ENCODE data around the gene GBP7. TPM values are rescaled to one million over a fixed set of nuclear protein-coding genes. Genes with fewer than 3 reads are reported as not detected.

Gene GBP7
- total RNA-seq, 2 donors from 2014 or later: 0.21 TPM; not detected in 1

GRCh38 chr1:89206373-89206772 is 30.6 kb upstream of the GBP7 start:
- Histone ChIP-seq H3K9me3 (peaks cover 4% of the 10 kb centered on the region), H3K4me3 (no peak overlapping the region), H3K27me3 (replicated peaks; ENCODE audit: insufficient read depth) (no peaks in the 10 kb centered on the region), H3K36me3 (no peaks in the 10 kb centered on the region), H3K27ac (no peak overlapping the region), H3K4me1 (ENCODE audit: control insufficient read depth in 1 of 2, low read depth in 2 of 2) (no peaks in the 10 kb centered on the region)
- ATAC-seq (ENCODE audit: insufficient number of reproducible peaks, low FRiP score, low read depth): no peak
- TF ChIP-seq, protein P1, sequence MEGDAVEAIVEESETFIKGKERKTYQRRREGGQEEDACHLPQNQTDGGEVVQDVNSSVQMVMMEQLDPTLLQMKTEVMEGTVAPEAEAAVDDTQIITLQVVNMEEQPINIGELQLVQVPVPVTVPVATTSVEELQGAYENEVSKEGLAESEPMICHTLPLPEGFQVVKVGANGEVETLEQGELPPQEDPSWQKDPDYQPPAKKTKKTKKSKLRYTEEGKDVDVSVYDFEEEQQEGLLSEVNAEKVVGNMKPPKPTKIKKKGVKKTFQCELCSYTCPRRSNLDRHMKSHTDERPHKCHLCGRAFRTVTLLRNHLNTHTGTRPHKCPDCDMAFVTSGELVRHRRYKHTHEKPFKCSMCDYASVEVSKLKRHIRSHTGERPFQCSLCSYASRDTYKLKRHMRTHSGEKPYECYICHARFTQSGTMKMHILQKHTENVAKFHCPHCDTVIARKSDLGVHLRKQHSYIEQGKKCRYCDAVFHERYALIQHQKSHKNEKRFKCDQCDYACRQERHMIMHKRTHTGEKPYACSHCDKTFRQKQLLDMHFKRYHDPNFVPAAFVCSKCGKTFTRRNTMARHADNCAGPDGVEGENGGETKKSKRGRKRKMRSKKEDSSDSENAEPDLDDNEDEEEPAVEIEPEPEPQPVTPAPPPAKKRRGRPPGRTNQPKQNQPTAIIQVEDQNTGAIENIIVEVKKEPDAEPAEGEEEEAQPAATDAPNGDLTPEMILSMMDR (IDR thresholded peaks at IDR 0.05): no peak
- DNase-seq (ENCODE audit: low spot score): no peak

DNA sequence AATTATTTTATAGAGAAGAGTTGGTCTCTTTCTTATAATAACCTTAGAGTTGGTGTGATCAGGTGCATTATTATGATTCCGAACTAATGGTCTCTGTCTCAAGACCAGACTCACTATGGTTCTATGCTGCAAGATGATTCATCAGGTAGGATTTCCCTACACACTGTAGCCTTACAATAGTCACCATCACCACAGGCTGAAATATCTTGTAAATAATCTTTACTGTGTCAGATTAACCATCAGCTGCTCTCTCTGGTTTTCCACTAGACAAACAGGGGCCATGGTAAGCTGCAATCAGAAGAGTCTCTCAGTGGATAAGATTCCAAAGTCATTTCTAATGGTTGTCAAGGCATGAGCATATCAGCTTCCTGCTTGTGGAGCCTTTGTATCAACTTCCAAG is 27.4 kb upstream of the GBP7 start:
- H3K36me3 ChIP-seq: no peaks in the 10 kb centered on the region
- H3K9me3 ChIP-seq: peaks cover 4% of the 10 kb centered on the region
- ATAC-seq (ENCODE audit: insufficient number of reproducible peaks, low FRiP score, low read depth) (no peak), DNase-seq (ENCODE audit: low spot score) (no peak)
- peaks cover 0 to 16% of the 10 kb centered on the region in 2 donors for H3K4me1 ChIP-seq (ENCODE audit: control insufficient read depth in 1 of 2, low read depth in 2 of 2)
- no peaks in the 10 kb centered on the region for H3K27me3 ChIP-seq (replicated peaks; ENCODE audit: insufficient read depth)
- H3K4me3 ChIP-seq: no peak overlapping the region
- TF ChIP-seq, protein P1 (IDR thresholded peaks at IDR 0.05): no peak
- no peak overlapping the region for H3K27ac ChIP-seq

GRCh38 chr1:89201106-89201794 is 25.4 kb upstream of the GBP7 start:
- no peak for ATAC-seq (ENCODE audit: insufficient number of reproducible peaks, low FRiP score, low read depth)
- TF ChIP-seq, protein P1 (IDR thresholded peaks at IDR 0.05): no peak
- Histone ChIP-seq H3K27me3 (replicated peaks; ENCODE audit: insufficient read depth) (no peaks in the 10 kb centered on the region), H3K9me3 (peaks cover 4% of the 10 kb centered on the region), H3K27ac (no peak overlapping the region), H3K4me1 (ENCODE audit: control insufficient read depth in 1 of 2, low read depth in 2 of 2) (peaks cover 0 to 16% of the 10 kb centered on the region in 2 donors), H3K36me3 (no peaks in the 10 kb centered on the region), H3K4me3 (no peak overlapping the region)
- no peak for DNase-seq (ENCODE audit: low spot score)

DNA sequence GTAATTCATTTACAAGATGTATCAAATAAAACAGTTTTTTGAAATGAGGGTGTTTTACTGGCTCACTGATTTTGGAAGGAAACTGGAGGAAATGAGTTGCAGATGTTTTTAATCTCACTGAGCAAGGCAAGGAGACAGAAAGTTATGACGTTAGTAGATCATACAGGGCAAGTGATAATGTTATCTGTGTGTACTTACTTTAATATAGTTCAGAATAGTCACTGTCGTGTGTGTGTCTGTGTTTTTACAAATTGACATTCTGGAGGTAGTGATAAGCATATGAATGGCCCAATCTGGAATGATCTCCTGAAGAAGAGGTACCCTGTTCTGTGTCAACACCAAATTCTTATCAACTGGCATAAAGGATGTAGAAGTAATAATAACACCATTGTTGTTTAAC is 24.9 kb upstream of the GBP7 start:
- Histone ChIP-seq H3K27me3 (replicated peaks; ENCODE audit: insufficient read depth) (no peaks in the 10 kb centered on the region), H3K36me3 (no peaks in the 10 kb centered on the region), H3K9me3 (peaks cover 4% of the 10 kb centered on the region), H3K4me3 (no peak overlapping the region), H3K27ac (no peak overlapping the region), H3K4me1 (ENCODE audit: control insufficient read depth in 1 of 2, low read depth in 2 of 2) (peaks cover 0 to 16% of the 10 kb centered on the region in 2 donors)
- ATAC-seq (ENCODE audit: insufficient number of reproducible peaks, low FRiP score, low read depth) (no peak), DNase-seq (ENCODE audit: low spot score) (no peak)
- TF ChIP-seq, protein P1 (IDR thresholded peaks at IDR 0.05): no peak

DNA sequence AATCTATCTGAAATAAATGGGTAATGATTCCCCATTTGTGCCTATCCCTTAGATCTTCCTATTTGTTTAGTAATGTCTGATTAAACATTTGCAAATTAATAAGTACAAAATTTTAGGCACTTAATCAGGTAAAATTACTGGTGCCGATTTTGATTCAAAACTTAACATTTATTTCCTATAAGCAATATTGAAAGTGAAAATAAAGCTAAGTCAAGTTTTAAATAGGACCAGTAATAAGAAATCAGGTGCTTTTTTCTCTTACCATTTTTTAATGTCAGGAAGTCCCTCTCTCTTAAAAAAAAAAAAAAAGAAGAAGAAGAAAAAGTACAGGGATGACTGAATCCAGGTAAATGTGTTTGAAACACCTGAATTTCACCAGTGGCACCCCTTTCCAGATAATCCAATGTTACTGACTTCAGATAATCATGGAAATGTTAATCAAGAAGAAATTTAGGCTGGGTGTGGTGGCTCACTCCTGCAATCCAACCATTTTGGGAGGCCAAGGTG is 23.8 kb upstream of the GBP7 start:
- no peaks in the 10 kb centered on the region for H3K9me3 ChIP-seq

More for the DNA sequence above, 23.8 kb upstream of the GBP7 start:
- DNase-seq (ENCODE audit: low spot score) (no peak), ATAC-seq (ENCODE audit: insufficient number of reproducible peaks, low FRiP score, low read depth) (no peak)
- TF ChIP-seq, protein P1 (IDR thresholded peaks at IDR 0.05): no peak
- Histone ChIP-seq H3K27me3 (replicated peaks; ENCODE audit: insufficient read depth) (no peaks in the 10 kb centered on the region), H3K4me1 (ENCODE audit: control insufficient read depth in 1 of 2, low read depth in 2 of 2) (peaks cover 0 to 16% of the 10 kb centered on the region in 2 donors), H3K4me3 (peak overlapping the region; percentile 63), H3K27ac (peak overlapping the region in 1 of 2 donors; percentile 0), H3K36me3 (no peaks in the 10 kb centered on the region)

Measured in thoracic aorta (tissue), 2 donors.